HG02884 (cell line): ENCODE results near the gene LMNTD2.
"Not testable (repeated sequence)": the region's sequence is repeated elsewhere in the genome, so short reads cannot be mapped to it uniquely, and the experiment has no call there.

Experiments
- ATAC-seq: cut with Tn5 transposase; IDR thresholded peaks from one replicate; pipeline ENCODE4 v1.9.1; 2021; ENCODE audit warnings: mild to moderate bottlenecking, moderate library complexity; ENCODE audit not compliant: unreplicated experiment

Gene LMNTD2

DNA sequence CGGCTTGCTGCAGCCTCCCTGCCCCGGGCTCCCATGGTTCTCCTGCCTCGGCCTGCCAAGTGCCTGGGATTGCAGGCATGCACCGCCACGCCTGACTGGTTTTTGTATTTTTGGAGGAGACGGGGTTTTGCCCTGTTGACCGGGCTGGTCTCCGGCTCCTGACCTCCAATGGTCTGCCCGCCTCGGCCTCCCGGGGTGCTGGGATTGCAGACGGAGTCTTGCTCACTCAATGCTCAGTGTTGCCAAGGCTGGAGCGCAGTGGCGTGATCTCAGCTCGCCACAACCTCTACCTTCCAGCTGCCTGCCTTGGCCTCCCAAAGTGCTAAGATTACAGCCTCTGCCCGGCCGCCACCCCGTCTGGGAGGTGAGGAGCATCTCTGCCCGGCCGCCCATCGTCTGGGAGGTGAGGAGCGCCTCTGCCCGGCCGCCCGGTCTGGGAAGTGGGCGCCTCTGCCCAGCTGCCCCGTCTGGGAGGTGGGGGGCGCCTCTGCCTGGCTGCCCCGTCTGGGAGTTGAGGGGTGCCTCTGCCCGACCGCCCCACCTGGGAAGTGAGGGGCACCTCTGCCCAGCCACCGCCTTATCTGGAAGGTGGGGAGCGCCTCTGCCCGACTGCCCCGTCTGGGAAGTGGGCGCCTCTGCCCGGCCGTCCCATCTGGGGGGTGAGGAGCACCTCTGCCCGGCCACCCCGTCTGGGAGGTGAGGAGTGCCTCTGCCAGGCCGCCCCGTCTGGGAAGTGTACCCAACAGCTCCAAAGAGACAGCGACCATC lies 43.4 kb downstream of the LMNTD2 start:
- ATAC-seq = not testable (repeated sequence)

DNA sequence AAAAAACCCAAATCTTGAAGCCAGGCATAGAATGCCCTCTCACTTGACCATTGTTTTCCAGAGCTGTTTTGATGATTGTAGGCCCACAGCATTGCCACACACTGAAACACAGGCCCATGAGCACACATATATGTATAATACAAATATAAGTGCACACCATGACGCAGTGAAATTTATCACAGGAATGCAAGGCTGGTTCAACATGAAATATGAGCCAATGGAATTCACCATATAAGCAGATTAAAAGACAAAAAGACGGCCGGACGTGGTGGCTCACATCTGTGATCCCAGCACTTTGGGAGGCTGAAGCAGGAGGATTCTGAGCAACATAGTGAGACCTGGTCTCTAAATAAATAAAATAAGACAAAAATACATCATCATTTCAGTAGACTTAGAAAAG lies 44.1 kb downstream of the LMNTD2 start:
- ATAC-seq = no peak

DNA sequence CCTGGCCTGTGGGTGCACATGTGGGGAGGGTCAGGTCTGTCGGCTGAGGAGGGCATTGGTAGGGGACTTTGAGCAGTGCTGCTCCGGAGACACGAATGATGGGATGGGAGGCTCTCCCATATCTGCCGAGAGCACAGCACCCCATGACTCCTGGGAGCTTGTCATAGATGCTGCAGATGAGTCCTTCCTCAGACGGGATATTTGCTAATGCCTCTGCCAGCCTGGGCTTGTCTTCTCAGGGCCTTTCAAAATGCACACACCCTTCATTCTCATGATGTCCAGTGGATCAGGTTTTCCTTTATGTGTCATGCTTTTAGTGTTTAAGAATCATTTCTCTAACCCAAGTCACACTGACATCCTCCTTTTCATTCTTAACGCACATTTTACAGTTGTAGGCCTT lies 45.4 kb downstream of the LMNTD2 start:
- no peak for ATAC-seq

DNA sequence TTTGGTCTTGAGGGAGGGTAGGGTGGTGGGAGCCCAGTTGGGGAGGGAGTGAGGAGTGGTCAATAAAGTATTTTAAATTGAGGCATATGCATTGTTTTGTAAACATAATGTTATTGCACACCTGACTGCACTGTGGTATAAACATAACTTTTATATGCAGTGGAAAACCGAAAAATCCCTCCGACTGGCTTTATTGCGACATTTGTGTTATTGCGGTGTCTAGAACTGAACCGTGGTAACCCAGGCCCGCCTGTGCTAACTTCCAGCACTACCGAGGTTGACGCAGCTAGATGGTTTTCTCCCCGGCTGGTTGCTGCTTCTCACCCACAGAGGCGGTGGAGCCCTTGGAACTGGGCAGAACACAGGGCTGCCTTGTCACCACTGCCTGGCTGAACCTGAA lies 45.9 kb downstream of the LMNTD2 start:
- ATAC-seq = no peak

DNA sequence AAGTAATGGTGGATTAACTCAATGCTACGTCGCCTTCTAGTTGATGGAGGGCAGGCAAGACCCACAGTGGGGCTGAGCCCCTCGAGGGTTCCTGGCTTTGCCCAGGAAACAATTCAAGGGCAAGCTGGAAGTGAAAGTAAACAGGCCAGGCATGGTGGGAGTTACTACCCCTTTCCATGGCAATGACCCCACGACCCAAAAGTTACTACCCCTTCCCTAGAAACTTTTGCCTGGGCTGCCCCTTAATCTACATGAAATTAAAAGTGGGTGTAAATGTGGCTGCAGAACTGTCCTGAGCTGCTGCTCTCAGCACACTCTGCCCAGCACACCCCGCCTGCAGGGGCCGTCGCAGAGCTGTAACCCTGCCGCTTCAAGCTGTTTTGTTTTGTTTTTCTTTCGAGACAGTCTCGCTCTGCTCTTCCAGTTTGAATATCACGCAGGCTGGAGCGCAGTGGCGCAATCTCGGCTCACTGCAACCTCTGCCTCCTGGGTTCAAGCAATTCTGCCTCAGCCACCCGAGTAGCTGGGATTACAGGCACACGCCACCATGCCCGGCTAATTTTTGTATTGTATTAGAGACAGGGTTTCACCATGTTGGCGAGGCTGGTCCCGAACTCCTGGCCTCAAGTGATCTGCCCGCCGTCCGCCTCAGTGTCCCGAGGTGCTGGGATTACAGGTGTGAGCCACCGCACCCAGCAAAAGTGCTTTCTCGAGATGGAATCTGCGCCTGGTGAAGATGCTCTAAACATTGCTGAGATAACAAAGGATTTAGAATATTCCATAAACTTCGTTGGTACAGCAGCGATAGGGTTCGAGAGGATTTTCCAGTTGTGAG lies 47.6 kb downstream of the LMNTD2 start:
- no peak for ATAC-seq

- ATAC-seq = no peak
Observed at GRCh38 chr11:508956-509355, 51.6 kb downstream of the LMNTD2 start.

DNA sequence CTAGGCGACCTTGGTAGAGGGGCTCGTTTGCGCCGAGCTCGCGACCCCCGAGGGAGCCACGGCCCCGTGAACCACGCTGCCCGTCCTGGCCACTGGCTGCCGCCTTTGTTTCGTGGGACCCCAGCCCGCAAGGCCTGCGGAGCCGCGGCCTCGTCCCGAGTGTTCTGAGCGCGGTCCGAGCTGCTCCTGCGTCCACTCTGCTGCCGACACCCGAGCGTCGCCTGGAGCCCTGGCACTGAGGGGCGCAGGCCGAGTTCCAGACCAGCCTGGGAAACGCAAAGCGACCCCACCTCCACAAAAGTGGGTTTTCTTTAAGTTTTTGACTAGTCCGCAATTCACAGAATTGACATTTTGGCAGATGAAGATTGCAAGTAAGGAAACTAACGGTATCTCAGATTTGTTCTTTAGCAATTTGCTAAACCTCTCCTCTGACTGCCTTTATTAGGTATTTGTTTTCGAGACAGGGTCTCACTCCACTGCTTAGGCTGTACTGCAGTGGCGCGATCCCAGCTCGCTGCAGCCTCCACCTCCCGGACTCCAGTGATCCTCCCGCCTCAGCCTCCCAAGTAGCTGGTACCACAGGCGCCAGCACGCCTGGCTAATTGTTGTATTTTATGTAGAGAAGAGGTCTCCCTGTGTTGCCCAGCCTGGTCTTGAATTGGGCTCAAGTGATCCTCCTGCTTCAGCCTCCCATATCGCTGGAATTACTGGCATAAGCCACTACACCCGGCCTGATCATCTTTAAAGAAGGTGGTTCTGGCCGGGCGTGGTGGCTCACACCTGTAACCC lies 52.6 kb downstream of the LMNTD2 start:
- no peak for ATAC-seq

- ATAC-seq = peak; percentile 43
Observed at GRCh38 chr11:506995-507726, 53.4 kb downstream of the LMNTD2 start, which contains the start of gene RNH1. Gene RNH1, minus strand, starts transcription at chr11:507242. Its CDS starts 5,080 bp downstream, at chr11:502162.

DNA sequence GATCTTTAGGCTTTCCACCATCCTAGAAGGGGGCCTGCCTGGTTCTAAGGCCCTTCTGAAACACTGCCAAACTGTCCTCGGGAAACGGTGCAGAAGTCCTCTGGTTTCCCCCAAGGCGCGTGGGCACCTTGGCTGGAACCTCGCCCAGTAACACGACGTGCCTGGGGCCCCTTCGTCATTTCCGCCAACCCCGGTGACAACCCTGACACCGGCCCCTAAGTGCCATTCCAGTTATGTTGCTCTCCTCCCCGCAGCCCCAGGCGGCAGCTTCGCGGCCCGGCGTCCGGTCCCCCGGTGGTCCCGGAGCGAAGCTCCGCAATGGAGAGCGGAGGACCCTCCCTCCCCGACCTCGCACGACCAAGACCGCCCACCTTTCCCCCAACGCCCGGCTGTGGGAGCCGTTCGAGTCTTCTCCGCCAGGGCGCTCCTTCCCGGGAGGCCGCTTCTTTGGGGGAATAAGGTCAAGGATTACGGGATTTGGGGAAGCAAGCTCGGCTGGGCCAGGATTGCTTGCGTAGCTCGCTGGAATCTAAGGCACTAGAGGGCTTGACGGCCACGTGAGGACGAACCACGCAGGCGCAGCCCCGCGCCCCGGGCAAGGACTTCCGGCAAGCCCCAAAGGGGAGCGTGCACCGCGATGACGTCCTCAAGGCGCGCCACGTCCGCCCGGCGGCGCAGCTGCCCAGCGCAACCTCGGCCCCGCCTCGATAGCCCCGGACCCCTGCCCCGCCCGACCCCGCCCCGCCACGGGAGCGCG lies 54.1 kb downstream of the LMNTD2 start:
- ATAC-seq = peak; percentile 44

DNA sequence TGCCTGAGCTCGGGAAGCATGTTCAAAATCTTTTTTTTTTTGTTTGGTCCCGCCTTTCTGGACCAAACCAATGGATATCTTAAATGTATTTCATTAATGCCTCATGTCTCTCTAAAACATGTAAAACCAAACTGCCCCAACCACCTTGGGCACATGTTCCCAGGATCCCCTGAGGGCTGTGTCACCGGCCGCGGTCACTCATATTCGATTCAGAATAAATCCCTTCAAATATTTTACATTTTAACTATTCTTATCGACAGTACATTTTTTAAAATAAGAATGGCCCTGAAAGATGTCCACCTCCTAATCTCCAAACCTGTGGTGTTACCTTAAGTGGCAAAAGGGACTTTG lies 55.6 kb downstream of the LMNTD2 start:
- ATAC-seq = no peak
